Dermis blood vessel endothelial cell (primary cell): ENCODE measurements around the gene ANKRD29. TPM values are rescaled to one million over a fixed set of nuclear protein-coding genes. Genes with fewer than 3 reads are reported as not detected.
A peak's percentile ranks its signal among the peaks of the same experiment; 100 is the strongest.
"Not testable (repeated sequence)": the region's sequence is repeated elsewhere in the genome, so short reads cannot be mapped to it uniquely, and the experiment has no call there.

ENCODE experiments used
- DNase-seq: peaks from one replicate; pipeline ENCODE4 v3.0.0; 2010
- total RNA-seq: library from RNA; depleted of rRNA; stranded (reverse); fragments of >200 nt; gene quantifications from 2 replicates; pipeline ENCODE4 v1.2.3, GENCODE V29; 2014

Gene ANKRD29
- total RNA-seq, 1 donor from 2014 or later = 4.1 TPM

GRCh38 chr18:23643815-23644490 lies 18.8 kb downstream of the ANKRD29 start:
- DNase-seq = no peak

- DNase-seq = no peak
Observed at GRCh38 chr18:23641937-23642666, 20.6 kb downstream of the ANKRD29 start.

DNA sequence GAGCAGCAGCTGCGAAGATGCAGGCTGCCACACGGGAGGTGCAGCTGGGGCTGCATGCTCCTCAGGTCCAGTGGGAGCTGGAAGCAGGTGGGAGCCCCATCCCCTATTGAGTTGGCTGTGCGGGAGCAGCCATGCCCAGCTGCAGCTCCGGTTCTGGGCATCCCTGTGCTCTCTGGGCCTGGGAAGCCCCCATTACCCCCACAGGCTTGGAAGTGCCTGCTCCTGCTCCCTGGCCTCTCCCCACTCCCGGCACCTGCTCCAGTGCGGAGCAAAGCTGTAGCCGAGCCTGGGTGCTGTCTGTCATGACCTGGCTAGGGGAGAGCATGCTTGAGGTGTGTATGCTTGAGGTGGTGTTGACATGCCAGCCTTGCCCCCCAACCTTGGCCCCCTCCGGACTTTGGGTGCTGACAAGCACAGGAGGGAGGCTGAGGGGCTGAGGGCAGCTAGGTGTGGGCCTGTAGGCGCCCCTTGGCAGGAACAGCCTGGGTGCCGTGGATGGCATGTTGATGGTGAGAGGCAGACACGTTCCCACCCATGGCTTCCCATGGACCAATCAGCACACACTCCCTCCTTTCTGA lies 21.5 kb downstream of the ANKRD29 start:
- DNase-seq = no peak

- DNase-seq = no peak
Observed at GRCh38 chr18:23640052-23640451, 22.7 kb downstream of the ANKRD29 start.

DNA sequence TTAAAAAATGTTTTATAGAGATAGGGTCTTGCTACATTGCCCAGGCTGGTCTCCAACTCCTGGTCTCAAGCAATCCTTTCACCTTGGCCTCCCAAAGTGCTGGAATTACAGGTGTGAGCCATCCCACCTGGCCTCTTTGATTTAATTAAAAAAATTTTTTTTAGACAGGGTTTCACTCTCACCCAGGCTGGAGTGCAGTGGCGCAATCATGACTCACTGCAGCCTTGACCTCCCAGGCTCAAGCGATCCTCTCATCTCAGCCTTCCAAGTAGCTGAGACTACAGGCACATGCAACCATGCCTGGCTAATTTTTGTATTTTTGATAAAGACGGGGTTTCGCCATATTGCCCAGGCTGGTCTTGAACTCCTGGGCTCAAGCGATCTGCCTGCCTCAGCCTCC lies 26.3 kb downstream of the ANKRD29 start:
- not testable (repeated sequence) for DNase-seq

DNA sequence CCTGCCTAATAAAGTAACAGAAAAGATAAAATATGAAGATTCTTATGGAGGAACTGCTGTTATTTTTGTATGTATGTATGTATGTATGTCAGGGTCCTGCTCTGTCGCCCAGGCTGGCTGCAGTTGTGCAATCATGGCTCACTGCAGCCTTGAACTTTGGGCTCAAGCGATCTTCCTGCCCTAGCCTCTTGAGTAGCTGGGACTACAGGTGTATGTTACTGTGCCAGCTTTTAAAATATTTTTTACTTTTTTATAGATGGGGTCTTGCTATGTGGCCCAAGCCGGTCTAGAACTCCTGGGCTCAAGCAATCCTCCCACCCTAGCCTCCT lies 26.7 kb downstream of the ANKRD29 start:
- DNase-seq = no peak

DNA sequence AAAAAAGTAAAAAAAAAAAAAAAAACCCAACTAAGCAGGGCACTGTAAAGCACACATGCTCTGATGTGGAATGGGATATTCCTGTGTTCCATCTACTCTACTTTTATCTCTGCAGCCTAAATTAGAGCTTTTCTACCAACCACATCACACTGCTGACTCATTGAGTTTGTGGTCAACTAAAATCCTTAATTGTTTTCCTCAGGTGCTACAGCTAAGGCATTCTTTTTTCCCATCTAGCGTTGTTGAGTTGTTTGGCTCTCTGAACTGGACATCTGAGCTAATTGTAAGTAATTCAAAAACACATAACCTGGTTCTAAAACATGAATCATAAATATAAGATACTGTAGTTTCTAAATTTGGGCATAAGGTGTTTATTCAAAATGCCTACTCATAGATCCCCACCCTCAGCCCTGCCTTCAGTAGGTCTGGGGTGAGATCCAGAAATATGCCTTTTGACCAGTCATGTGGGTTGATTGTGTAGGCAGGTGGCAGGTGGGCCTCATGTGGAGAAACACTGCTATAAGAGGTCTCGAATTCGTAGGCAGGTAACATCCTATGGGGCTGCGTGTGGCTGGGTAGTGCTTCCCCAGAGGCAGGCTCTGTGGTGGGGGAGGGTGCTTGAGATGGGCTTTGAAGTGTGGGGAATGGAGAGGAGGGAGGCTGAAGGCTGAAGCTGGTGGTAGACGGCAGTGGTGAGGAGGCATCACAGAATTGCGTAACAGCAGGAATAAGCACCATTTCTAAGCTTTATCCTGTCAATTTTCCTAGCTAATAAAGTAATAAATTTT lies 27.2 kb downstream of the ANKRD29 start:
- DNase-seq = no peak

GRCh38 chr18:23634692-23635091 lies 28.0 kb downstream of the ANKRD29 start:
- DNase-seq = no peak

DNA sequence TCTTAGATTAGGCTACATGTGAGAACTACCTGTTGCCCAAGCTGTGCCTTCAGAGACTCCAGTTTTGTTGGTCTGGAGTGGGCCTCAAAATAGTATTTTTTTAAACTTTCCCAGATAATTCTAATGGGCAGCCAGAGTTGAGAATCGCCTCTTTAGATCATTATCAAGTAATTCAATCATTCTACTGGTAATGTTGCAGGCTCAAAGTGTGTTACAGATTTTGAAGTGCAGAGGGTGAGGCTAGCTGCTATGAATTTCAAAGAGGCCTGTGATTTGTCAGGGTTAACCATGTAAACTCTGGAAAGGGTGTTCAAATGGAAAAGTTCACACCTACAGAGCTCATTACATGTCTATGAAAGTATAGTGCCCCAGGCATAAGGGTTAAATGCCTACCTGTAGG lies 30.1 kb downstream of the ANKRD29 start:
- DNase-seq = no peak

DNA sequence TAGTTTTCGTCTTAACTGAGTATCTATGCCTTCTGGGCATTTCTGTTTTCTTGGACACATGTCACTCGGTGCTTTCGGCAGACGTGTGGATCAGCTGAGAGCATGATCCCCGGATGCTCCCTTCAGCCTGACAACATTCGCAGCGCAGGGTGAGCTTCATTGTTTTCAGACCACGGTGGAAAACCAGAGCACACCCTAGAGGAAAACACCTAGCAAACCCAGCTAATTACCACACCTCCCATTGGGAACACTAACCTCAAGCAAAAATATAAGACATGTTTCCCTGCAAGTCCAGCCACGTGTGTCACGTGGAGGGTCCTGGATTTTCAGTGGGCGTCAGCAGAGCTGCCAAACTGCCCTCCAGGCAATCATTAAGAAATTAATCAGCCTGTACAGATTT lies 31.0 kb downstream of the ANKRD29 start:
- DNase-seq = no peak

- no peak for DNase-seq
Observed at GRCh38 chr18:23631312-23631711, 31.4 kb downstream of the ANKRD29 start.

- DNase-seq = no peak
Observed at GRCh38 chr18:23629444-23629946, 33.2 kb downstream of the ANKRD29 start.

DNA sequence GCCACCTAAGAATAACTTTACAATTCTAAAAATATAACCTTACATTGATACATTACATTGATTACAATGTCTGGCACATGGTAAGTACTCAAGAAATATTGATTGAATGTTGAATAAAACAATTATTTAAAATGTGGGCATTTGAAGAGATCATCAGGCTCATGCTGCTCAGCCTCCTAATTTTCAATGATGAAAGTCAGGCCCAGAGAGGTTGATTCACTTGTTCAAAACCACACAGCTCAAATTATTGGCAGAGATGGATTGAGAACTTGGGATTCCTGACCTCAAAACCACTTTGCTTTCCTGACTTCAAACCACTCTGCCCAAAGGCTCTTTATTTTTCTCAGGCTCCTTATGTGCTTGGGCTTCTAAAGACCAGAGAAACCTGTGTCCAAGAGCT lies 34.7 kb downstream of the ANKRD29 start:
- DNase-seq = no peak

GRCh38 chr18:23627321-23627720 lies 35.4 kb downstream of the ANKRD29 start:
- DNase-seq = peak; percentile 68

DNA sequence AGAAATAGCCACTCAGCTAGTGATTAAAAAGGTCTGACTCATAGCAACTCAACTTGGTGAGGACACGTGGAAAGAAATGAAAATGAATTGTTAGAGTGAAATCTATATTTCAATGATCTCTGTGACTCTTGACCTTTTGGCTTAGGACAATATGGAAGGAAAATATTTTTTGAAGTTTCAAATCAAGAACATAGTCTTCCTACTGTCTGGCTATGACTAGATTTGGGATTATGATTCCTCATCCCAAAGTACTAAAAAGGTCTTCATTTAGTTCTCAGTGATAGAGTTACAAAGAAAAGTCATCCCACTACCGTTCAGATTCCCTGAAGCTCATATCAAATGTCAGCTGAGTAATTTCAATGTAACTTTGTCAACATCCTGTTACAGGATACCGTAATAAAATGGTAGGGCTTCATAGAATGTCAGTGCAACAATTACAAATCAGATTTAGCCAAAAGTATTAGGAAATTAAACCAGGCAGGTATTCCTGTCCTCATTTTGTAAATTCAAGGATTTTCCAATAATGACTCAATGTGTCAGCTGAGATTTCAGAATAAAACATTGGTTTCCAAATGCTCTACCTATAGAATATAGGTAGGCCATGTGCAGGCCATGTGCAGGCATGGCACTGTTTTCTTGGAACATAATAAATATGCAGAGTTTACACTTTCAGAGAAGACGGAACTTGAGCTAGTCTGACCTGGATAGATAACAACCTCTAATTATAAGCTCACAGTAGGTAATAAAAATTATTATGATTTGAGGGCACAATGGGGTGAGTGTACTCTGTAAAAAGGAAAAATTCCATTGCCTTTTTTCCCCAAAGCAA lies 36.0 kb downstream of the ANKRD29 start:
- peak; percentile 65 for DNase-seq

GRCh38 chr18:23623040-23623439 lies 39.7 kb downstream of the ANKRD29 start:
- no peak for DNase-seq

DNA sequence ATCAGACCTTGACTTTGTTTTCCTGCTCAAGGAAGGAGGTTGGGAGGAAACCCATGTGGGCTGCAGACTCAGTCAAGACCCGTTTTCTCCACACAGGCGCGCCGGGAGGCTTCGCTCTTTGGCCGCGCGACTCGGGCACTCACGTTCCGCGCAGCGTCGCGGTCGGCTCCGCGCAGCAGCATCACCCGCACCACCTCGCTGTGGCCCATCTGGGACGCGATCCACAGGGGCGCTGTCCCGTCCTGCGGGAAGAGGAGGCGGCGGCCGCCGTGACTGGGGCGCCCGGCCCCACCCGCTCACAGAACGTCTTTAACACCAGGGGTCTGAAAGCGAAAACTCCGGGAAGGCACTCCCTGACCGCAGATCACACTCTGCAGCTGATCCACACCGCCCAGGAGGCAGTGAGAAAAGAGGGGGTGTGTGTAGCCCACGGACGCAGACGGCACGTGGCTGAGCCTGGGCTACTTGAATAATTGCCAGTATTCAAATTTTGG lies 43.3 kb downstream of the ANKRD29 start:
- peak; percentile 15 for DNase-seq

DNA sequence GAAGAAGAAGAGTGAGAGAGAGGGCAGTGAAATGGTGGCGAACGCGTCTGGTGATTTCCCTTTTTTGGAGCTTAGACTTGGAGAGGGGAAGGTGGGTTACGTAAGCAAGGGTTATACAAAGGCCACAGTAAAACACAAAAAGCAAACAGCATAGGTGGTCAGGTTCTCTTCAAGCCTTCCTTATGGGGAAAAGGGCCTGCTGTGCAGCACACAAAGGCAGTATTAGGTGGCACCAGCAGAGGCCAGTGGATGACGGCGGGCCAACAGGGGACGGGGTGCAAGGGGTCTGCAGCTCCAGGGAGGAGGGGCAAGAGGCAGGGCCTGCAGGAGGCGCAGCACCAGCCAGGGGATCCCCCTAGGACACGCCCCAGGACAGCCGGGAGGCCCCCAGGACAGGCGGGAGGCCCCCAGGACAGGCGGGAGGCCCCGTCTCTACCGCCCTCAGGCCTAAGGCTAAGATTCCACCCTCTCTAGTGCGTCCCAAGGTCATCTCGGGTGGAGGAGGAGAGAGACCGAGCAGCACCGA lies 43.8 kb downstream of the ANKRD29 start:
- DNase-seq = no peak

DNA sequence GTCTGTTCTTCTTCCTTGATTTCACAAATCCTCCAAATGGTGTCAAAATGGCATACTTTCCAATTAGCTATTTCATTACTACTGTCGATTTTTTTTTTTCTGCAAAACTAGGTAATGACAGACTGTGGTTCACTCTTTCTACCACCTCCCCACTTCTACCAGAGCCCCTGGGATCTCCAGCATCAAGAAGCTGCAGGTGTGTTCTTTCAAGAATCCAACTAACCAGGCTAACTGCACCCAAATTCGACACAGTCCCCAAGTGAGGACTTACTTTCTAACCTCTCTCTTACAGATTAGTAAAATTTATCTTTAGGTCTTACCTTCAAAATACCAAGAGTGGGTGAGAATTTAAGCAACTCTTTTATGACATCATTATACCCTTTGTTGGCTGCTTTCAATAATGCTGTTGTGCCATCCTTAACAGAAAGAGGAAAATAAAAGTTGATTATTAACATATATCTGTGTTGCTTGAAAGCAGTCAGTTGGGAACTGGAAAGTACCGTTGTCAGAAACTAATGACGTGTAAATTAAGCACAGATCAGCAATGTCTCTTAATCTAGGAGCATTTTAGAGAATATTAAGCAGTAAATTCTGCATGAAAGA lies 45.2 kb downstream of the ANKRD29 start:
- DNase-seq = no peak

- no peak for DNase-seq
Observed at GRCh38 chr18:23616258-23616657, 46.5 kb downstream of the ANKRD29 start.

DNA sequence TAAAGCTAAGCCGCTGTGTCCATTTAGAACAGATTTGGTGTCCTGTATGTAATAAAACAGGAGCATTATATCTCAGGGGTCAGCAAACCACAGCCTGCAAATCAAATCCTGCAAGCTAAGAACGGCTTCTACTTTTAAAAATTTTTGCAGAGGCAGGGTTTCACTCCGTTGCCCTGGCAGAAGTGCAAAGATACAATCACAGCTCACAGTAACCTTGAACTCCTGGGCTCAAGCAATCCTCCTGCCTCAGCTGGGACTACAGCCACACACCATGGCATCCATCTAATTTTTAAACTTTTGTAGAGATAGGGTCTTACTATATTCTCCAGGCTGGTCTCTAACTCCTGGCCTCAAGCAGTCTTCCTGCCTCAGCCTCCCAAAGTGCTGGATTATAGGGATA lies 47.8 kb downstream of the ANKRD29 start:
- no peak for DNase-seq
